ENCODE results near the gene PRDM16.

GRCh38 chr1:3166206-3166918 lies 97.4 kb downstream of the PRDM16 start:
- TF ChIP-seq CTCF (IDR thresholded peaks at IDR 0.05) (no peak), POLR2A (IDR thresholded peaks at IDR 0.05) (no peak), EP300 (IDR thresholded peaks at IDR 0.05) (no peak), POLR2AphosphoS5 (IDR thresholded peaks at IDR 0.05) (no peak)
